ENCODE data around the gene PAIP1.
"Not testable (repeated sequence)": the region's sequence is repeated elsewhere in the genome, so short reads cannot be mapped to it uniquely, and the experiment has no call there.

PAIP1 gene

DNA sequence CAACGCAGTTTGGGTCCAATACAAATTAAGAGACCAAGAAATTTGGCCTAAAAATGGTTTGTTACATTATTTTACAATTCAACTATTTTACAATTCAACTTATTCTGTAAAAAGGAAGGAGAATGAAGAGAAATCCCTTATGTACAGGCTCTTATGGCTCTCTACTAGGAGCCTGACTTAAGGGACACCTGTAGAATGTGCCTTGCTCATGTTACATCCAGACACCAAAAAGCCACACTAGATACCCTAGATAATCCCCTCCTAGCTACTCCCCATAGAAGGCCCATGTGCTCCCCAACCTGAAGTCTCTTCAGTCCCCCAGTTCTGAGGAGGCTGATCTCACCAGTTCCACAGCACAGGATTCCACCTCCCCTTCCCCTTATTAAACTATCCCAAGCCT lies 32.0 kb upstream of the PAIP1 start:
- no peaks in the 10 kb centered on the region for H3K27me3 ChIP-seq (ENCODE audit: insufficient read depth, low read depth, severe bottlenecking)
- H3K36me3 ChIP-seq = no peaks in the 10 kb centered on the region
- no peaks in the 10 kb centered on the region for H3K9me3 ChIP-seq (ENCODE audit: severe bottlenecking)
- no peak for DNase-seq
- TF ChIP-seq CTCF (IDR thresholded peaks at IDR 0.05; ENCODE audit: low read depth, low read length) = no peak
- no peak overlapping the region for H3K27ac ChIP-seq
- no peak overlapping the region for H3K4me3 ChIP-seq (ENCODE audit: low read depth, low read length)

DNA sequence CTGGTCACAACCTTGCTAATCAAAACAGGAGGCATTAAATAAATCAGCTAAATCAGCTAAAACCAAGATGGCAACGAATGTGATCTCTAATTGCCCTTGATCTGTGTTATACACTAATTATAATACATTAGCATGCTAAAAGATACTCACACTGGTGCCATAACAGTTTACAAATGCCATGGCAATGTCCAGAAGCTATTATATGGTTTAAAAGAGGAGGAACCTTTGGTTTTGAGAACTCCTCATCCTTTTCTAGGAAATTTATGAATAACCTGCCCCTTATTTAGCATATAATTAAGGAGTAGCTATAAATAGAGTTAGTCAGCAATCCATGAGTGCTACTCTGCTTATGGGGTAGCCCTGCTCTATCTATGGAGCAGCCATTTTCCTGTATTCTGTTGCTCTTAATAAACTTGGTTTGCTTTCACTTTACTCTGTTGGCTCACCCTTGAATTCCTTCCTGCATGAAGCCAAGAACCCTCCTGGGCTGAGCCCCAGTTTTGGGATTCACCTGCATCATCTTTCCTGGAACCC lies 27.4 kb upstream of the PAIP1 start:
- H3K27ac ChIP-seq = no peak overlapping the region
- DNase-seq = no peak
- H3K9me3 ChIP-seq (ENCODE audit: severe bottlenecking) = no peaks in the 10 kb centered on the region
- TF ChIP-seq CTCF (IDR thresholded peaks at IDR 0.05; ENCODE audit: low read depth, low read length) = no peak
- H3K4me3 ChIP-seq (ENCODE audit: low read depth, low read length) = no peak overlapping the region
- no peaks in the 10 kb centered on the region for H3K36me3 ChIP-seq
- H3K27me3 ChIP-seq (ENCODE audit: insufficient read depth, low read depth, severe bottlenecking) = no peaks in the 10 kb centered on the region

GRCh38 chr5:43583724-43584123 lies 26.8 kb upstream of the PAIP1 start:
- Histone ChIP-seq H3K9me3 (ENCODE audit: severe bottlenecking) (no peaks in the 10 kb centered on the region), H3K4me3 (ENCODE audit: low read depth, low read length) (no peak overlapping the region), H3K27ac (no peak overlapping the region), H3K36me3 (no peaks in the 10 kb centered on the region), H3K27me3 (ENCODE audit: insufficient read depth, low read depth, severe bottlenecking) (no peaks in the 10 kb centered on the region)
- no peak for TF ChIP-seq CTCF (IDR thresholded peaks at IDR 0.05; ENCODE audit: low read depth, low read length)
- no peak for DNase-seq

GRCh38 chr5:43582082-43583005 lies 25.5 kb upstream of the PAIP1 start:
- Histone ChIP-seq H3K27me3 (ENCODE audit: insufficient read depth, low read depth, severe bottlenecking) (no peaks in the 10 kb centered on the region), H3K27ac (no peak overlapping the region), H3K4me3 (ENCODE audit: low read depth, low read length) (no peak overlapping the region), H3K9me3 (ENCODE audit: severe bottlenecking) (no peaks in the 10 kb centered on the region), H3K36me3 (no peaks in the 10 kb centered on the region; the same call in 1 of the 2 replicates)
- DNase-seq = no peak
- TF ChIP-seq CTCF (IDR thresholded peaks at IDR 0.05; ENCODE audit: low read depth, low read length) = no peak

- no peak for TF ChIP-seq CTCF (IDR thresholded peaks at IDR 0.05; ENCODE audit: low read depth, low read length)
- Histone ChIP-seq H3K27me3 (ENCODE audit: insufficient read depth, low read depth, severe bottlenecking) (no peaks in the 10 kb centered on the region), H3K9me3 (ENCODE audit: severe bottlenecking) (no peaks in the 10 kb centered on the region), H3K36me3 (peaks cover 3% of the 10 kb centered on the region; the same call in 1 of the 2 replicates), H3K27ac (peak overlapping the region; percentile 79; the same call in 1 of the 2 replicates), H3K4me3 (ENCODE audit: low read depth, low read length) (no peak overlapping the region)
- DNase-seq = no peak
These were observed 24.5 kb upstream of the PAIP1 start for GRCh38 chr5:43581398-43581797.

DNA sequence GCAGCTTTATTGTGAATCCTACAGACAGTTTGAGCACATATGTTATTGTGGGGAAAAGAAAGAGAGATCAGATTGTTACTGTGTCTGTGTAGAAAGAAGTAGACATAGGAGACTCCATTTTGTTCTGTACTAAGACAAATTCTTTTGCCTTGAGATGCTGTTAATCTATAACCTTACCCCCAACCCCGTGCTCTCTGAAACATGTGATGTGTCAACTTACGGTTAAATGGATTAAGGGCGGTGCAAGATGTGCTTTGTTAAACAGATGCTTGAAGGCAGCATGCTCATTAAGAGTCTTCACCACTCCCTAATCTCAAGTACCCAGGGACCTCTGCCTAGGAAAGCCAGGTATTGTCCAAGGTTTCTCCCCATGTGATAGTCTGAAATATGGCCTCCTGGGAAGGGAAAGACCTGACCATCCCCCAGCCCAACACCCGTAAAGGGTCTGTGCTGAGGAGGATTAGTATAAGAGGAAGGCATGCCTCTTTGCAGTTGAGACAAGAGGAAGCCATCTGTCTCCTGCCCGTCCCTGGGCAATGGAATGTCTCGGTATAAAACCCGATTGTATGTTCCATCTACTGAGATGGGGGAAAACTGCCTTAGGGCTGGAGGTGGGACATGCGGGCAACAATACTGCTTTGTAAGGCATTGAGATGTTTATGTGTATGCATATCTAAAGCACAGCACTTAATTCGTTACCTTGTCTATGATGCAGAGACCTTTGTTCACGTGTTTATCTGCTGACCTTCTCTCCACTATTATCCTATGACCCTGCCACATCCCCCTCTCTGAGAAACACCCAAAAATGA lies 23.7 kb upstream of the PAIP1 start:
- H3K27me3 ChIP-seq (ENCODE audit: insufficient read depth, low read depth, severe bottlenecking); H3K36me3 ChIP-seq: not testable (repeated sequence)
- peak; percentile 63 for DNase-seq

More for the DNA sequence above, 23.7 kb upstream of the PAIP1 start:
- H3K27ac ChIP-seq = peak overlapping the region; percentile 79
- not testable (repeated sequence) for H3K9me3 ChIP-seq (ENCODE audit: severe bottlenecking); H3K4me3 ChIP-seq (ENCODE audit: low read depth, low read length)
